Measurements from ENCODE around the gene SKA3. TPM values are rescaled to one million over a fixed set of nuclear protein-coding genes. Genes with fewer than 3 reads are reported as not detected.

Gene SKA3
- total and polyA plus RNA-seq, 7 donors: 0.11 to 1.5 (median 0.25) TPM

GRCh38 chr13:21116141-21116540, 60.2 kb downstream of the SKA3 start:
- no peak overlapping the region for H3K4me3 ChIP-seq
- H3K4me1 ChIP-seq: no peaks in the 10 kb centered on the region
- no peak overlapping the region for H3K27ac ChIP-seq
- TF ChIP-seq CTCF (IDR thresholded peaks at IDR 0.05): no peak
- 86 to 88% (median 88%) methylated on average over 6 of the region's 6 CpGs for WGBS, 3 donors
- DNase-seq (no peak), ATAC-seq (no peak)
- H3K27me3 ChIP-seq (ENCODE audit: insufficient read depth in 3 of 3, low read length in 2 of 3): no peaks in the 10 kb centered on the region
- no peaks in the 10 kb centered on the region for H3K36me3 ChIP-seq (ENCODE audit: insufficient read depth in 1 of 2, low read depth in 1 of 2)
- H3K9me3 ChIP-seq: no peaks in the 10 kb centered on the region
- intact Hi-C loops (cut with DNase I): no loop called here

- Histone ChIP-seq H3K36me3 (ENCODE audit: insufficient read depth in 1 of 2, low read depth in 1 of 2) (no peaks in the 10 kb centered on the region), H3K27me3 (ENCODE audit: insufficient read depth in 3 of 3, low read length in 2 of 3) (no peaks in the 10 kb centered on the region), H3K9me3 (no peaks in the 10 kb centered on the region), H3K4me1 (no peaks in the 10 kb centered on the region), H3K4me3 (no peak overlapping the region), H3K27ac (no peak overlapping the region)
- DNase-seq (no peak), ATAC-seq (no peak)
- TF ChIP-seq CTCF (IDR thresholded peaks at IDR 0.05): no peak
- 58 to 85% (median 62%) methylated on average over 3 of the region's 3 CpGs for WGBS, 3 donors
- intact Hi-C loops (cut with DNase I): no loop called here
Observed at GRCh38 chr13:21115231-21115630, 61.1 kb downstream of the SKA3 start.

- DNase-seq (no peak), ATAC-seq (no peak)
- intact Hi-C loops (cut with DNase I): loop anchor here in 1 of 2 donors (2.0 kb wide), 1 partner anchor 367 kb away; no protein-coding TSS in a partner anchor
- Histone ChIP-seq H3K9me3 (no peaks in the 10 kb centered on the region), H3K36me3 (ENCODE audit: insufficient read depth in 1 of 2, low read depth in 1 of 2) (no peaks in the 10 kb centered on the region), H3K4me3 (no peak overlapping the region), H3K4me1 (no peaks in the 10 kb centered on the region), H3K27me3 (ENCODE audit: insufficient read depth in 3 of 3, low read length in 2 of 3) (no peaks in the 10 kb centered on the region), H3K27ac (no peak overlapping the region)
- 60 to 85% (median 69%) methylated on average over 5 to 8 of the region's 8 CpGs for WGBS, 3 donors
- TF ChIP-seq CTCF (IDR thresholded peaks at IDR 0.05): no peak
Observed at GRCh38 chr13:21111546-21111945, 64.8 kb downstream of the SKA3 start.

GRCh38 chr13:21109168-21109567, 67.2 kb downstream of the SKA3 start:
- WGBS, 3 donors: 82 to 93% (median 85%) methylated on average over 7 of the region's 7 CpGs
- ATAC-seq (no peak), DNase-seq (no peak)
- intact Hi-C loops (cut with DNase I): loop anchor here in 1 of 2 donors (5.0 kb wide), 1 partner anchor 368 kb away; no protein-coding TSS in a partner anchor
- no peak overlapping the region for H3K4me3 ChIP-seq
- no peaks in the 10 kb centered on the region for H3K9me3 ChIP-seq
- H3K27ac ChIP-seq: no peak overlapping the region
- H3K36me3 ChIP-seq (ENCODE audit: insufficient read depth in 1 of 2, low read depth in 1 of 2): no peaks in the 10 kb centered on the region
- no peak for TF ChIP-seq CTCF (IDR thresholded peaks at IDR 0.05)
- H3K27me3 ChIP-seq (ENCODE audit: insufficient read depth in 3 of 3, low read length in 2 of 3): no peaks in the 10 kb centered on the region
- H3K4me1 ChIP-seq: no peaks in the 10 kb centered on the region

GRCh38 chr13:21106089-21106488, 70.3 kb downstream of the SKA3 start:
- intact Hi-C loops (cut with DNase I): loop anchor here in 1 of 2 donors (5.0 kb wide), 1 partner anchor 371 kb away; no protein-coding TSS in a partner anchor
- 50 to 72% (median 59%) methylated on average over 4 of the region's 4 CpGs for WGBS, 3 donors
- H3K9me3 ChIP-seq: no peaks in the 10 kb centered on the region
- H3K4me1 ChIP-seq: no peaks in the 10 kb centered on the region
- no peak overlapping the region for H3K4me3 ChIP-seq
- H3K27me3 ChIP-seq (ENCODE audit: insufficient read depth in 3 of 3, low read length in 2 of 3): no peaks in the 10 kb centered on the region
- no peak for TF ChIP-seq CTCF (IDR thresholded peaks at IDR 0.05)
- ATAC-seq (no peak), DNase-seq (no peak)
- no peaks in the 10 kb centered on the region for H3K36me3 ChIP-seq (ENCODE audit: insufficient read depth in 1 of 2, low read depth in 1 of 2)
- no peak overlapping the region for H3K27ac ChIP-seq

All from psoas muscle (tissue), 8 donors.